GM12878 (cell line): ENCODE data around the gene ARHGAP20. TPM values are rescaled to one million over a fixed set of nuclear protein-coding genes. Genes with fewer than 3 reads are reported as not detected.

Source experiments
- ATAC-seq: fragments of 200-7000 bp; cut with Tn5 transposase; 3 replicates; pipeline ENCODE4 v1.9.1; 2020; ENCODE audit warnings: mild to moderate bottlenecking, moderate library complexity
- BruUV-seq: library from RNA; stranded (reverse); fragments of 400-500 nt; replicated peaks from 2 replicates; lab custom pipeline; 2021; lab: Mats Ljungman, UMichigan
- CTCF ChIA-PET: fragments of 300-600 bp; sonication (Branson Sonifier 250); formaldehyde crosslinking; extraction: SDS; loops from one replicate; lab custom pipeline; 2021; ENCODE audit warnings: inconsistent platforms; lab: Yijun Ruan, JAX
- POLR2A ChIA-PET: fragments of 350-600 bp; formaldehyde crosslinking; extraction: SDS; loops from one replicate; lab custom pipeline; 2021; ENCODE audit warnings: inconsistent platforms; lab: Charles Lee
- RAD21 ChIA-PET: fragments of 300-600 bp; sonication (Branson Sonifier 250); formaldehyde crosslinking; loops from one replicate; lab custom pipeline; 2023; ENCODE audit warnings: antibody characterized with exemption; ENCODE audit not compliant: unreplicated experiment; lab: Charles Lee
- SMC1A ChIA-PET: fragments of 300-600 bp; sonication (Branson Sonifier 250); formaldehyde crosslinking; loops from one replicate; lab custom pipeline; 2023; ENCODE audit not compliant: unreplicated experiment, uncharacterized antibody; lab: Charles Lee
- DNase-seq: peaks from one replicate; pipeline ENCODE4 v3.0.0-alpha.2; 2011; ENCODE audit warnings: low read depth, low spot score
- FAIRE-seq: peaks from 3 replicates; lab custom pipeline; 2011; peaks lifted over from hg19 to GRCh38; lab: Jason Lieb, UNC
- H2AFZ ChIP-seq: 2 replicates; pipeline ENCODE4 v1.6.0; 2011; ENCODE audit warnings: low read depth, low read length, control low read depth; ENCODE audit not compliant: control insufficient read depth
- H3K27ac ChIP-seq: 2 replicates; pipeline ENCODE4 v1.5.1; 2011; ENCODE audit warnings: control low read depth; ENCODE audit not compliant: control insufficient read depth, insufficient read depth
- H3K27me3 ChIP-seq, 2 experiments: replicated peaks in 1 of 2; 2 replicates each; pipeline versions ENCODE4 v1.6.0 to v1.6.1; 2011; ENCODE audit warnings: low read length in 1 of 2; ENCODE audit not compliant: control insufficient read depth in 2 of 2, insufficient read depth in 2 of 2
- H3K36me3 ChIP-seq, 2 experiments: 2 replicates each; pipeline ENCODE4 v1.5.1; 2011; ENCODE audit warnings: low read length in 1 of 2; ENCODE audit not compliant: control insufficient read depth in 2 of 2, insufficient read depth in 2 of 2
- H3K4me1 ChIP-seq: 2 replicates; pipeline ENCODE4 v1.6.1; 2011; ENCODE audit warnings: mild to moderate bottlenecking, low read length, moderate library complexity, mixed read lengths; ENCODE audit not compliant: control insufficient read depth, insufficient read depth
- H3K4me2 ChIP-seq: 2 replicates; pipeline ENCODE4 v1.6.0; 2011; ENCODE audit warnings: control low read depth; ENCODE audit not compliant: control insufficient read depth, insufficient read depth
- H3K4me3 ChIP-seq: fragments of 200-600 bp; sonication (generic); 2 replicates; pipeline ENCODE4 v1.5.1; 2016
- H3K79me2 ChIP-seq: 2 replicates; pipeline ENCODE4 v1.6.0; 2011; ENCODE audit warnings: low read length; ENCODE audit not compliant: control insufficient read depth, insufficient read depth
- H3K9ac ChIP-seq: 2 replicates; pipeline ENCODE4 v1.8.0; 2011; ENCODE audit warnings: low read length, control low read depth, mixed read lengths; ENCODE audit not compliant: control insufficient read depth, insufficient read depth
- H3K9me3 ChIP-seq: replicated peaks from 3 replicates; pipeline ENCODE4 v1.5.1; 2011; ENCODE audit warnings: mild to moderate bottlenecking, low read length; ENCODE audit not compliant: control insufficient read depth, insufficient read depth
- H4K20me1 ChIP-seq: 2 replicates; pipeline ENCODE4 v1.6.0; 2011; ENCODE audit not compliant: control insufficient read depth, insufficient read depth
- HDAC2 ChIP-seq: fragments of 200-600 bp; sonication (generic); IDR thresholded peaks from 2 replicates; pipeline ENCODE4 v1.6.1; 2017
- LARP7 ChIP-seq: fragments of 450-650 bp; IDR thresholded peaks from 2 replicates; pipeline ENCODE4 v1.6.1; 2017; ENCODE audit warnings: mild to moderate bottlenecking
- MXI1 ChIP-seq: fragments of 150-350 bp; IDR thresholded peaks from 2 replicates; pipeline ENCODE4 v1.6.1; 2011; ENCODE audit warnings: low read depth, mild to moderate bottlenecking, inconsistent platforms, low read length, improper control_type of control experiment
- NBN ChIP-seq: fragments of 450-650 bp; IDR thresholded peaks from 2 replicates; pipeline ENCODE4 v1.6.1; 2016
- NFYB ChIP-seq: IDR thresholded peaks from 2 replicates; pipeline ENCODE4 v1.6.1; 2011; ENCODE audit warnings: low read depth, mild to moderate bottlenecking, low read length, improper control_type of control experiment, moderate library complexity; ENCODE audit not compliant: insufficient read depth
- STAT3 ChIP-seq: IDR thresholded peaks from 2 replicates; pipeline ENCODE4 v1.6.1; 2011; ENCODE audit warnings: low read depth, low read length, improper control_type of control experiment
- ZSCAN29 ChIP-seq: fragments of 450-650 bp; IDR thresholded peaks from 2 replicates; pipeline ENCODE4 v1.6.1; 2017; ENCODE audit warnings: mild to moderate bottlenecking, moderate library complexity
- WGBS: methylation state at CpG from one replicate; pipeline ENCODE4 v1.1.6; 2016; ENCODE audit warnings: low lambda C conversion rate; ENCODE audit not compliant: insufficient replicate concordance, insufficient coverage; ENCODE audit errors: missing lambda C conversion rate; 5-methylcytosine and 5-hydroxymethylcytosine counted together
- in situ Hi-C: fragments of 300-500 bp; cut with MboI; formaldehyde crosslinking; loops from 9 replicates; pipeline ENCODE4 v1.14.3; 2018; ENCODE audit warnings: mixed read lengths
- intact Hi-C: fragments of 100-400 bp; cut with micrococcal nuclease; formaldehyde crosslinking; loops from one replicate; pipeline ENCODE4 v1.14.2; 2022; ENCODE audit not compliant: unreplicated experiment
- polyA plus RNA-seq, 11 experiments: library from polyadenylated mRNA; depleted of rRNA in 4 of 11; unstranded in 6 of 11; stranded (reverse) in 5 of 11; fragments of >200 nt; fragmentation: Nextera tagmentation in 4 of 11; fragmentation: Illumina TruSeq in 1 of 11; extraction: Ambion mirVana in 4 of 11; extraction: Trizol in 1 of 11; gene quantifications; 1 replicate in 1 of 11; 2 replicates in 10 of 11; pipeline versions ENCODE4 v1.2.1 to v1.2.3, GENCODE V29; 2011 to 2016; ENCODE audit warnings: inconsistent platforms in 2 of 11, missing spikeins in 2 of 11, low read depth in 1 of 11
- total RNA-seq, 4 experiments: library from RNA; depleted of rRNA in 3 of 4; stranded (reverse); fragments of >200 nt in 3 of 4; fragmentation: Illumina TruSeq in 1 of 4; extraction: Trizol in 1 of 4; gene quantifications; 2 replicates each; pipeline versions ENCODE4 v1.2.1 to v1.2.3, GENCODE V29; 2013 to 2021
- TF ChIP-seq, protein P1 (sequence below): IDR thresholded peaks from 2 replicates; pipeline ENCODE4 v1.6.1; 2012; ENCODE audit warnings: mild to moderate bottlenecking, low read depth, low read length
- TF ChIP-seq, protein P2 (sequence below): IDR thresholded peaks from 2 replicates; pipeline ENCODE4 v1.6.1; 2011; ENCODE audit warnings: low read depth, low read length, improper control_type of control experiment, borderline replicate concordance
- TF ChIP-seq, protein P3 (sequence below): fragments of 450-650 bp; IDR thresholded peaks from 2 replicates; pipeline ENCODE4 v1.6.1; 2017; ENCODE audit warnings: borderline replicate concordance
- TF ChIP-seq, protein P4 (sequence below): fragments of 150-350 bp; IDR thresholded peaks from 2 replicates; pipeline ENCODE4 v1.6.1; 2014; ENCODE audit warnings: mild to moderate bottlenecking, low read depth, low read length
- TF ChIP-seq, protein P5 (sequence below): IDR thresholded peaks from 2 replicates; pipeline ENCODE4 v1.6.1; 2011; ENCODE audit warnings: borderline replicate concordance, low read depth, mild to moderate bottlenecking, moderate library complexity, low read length; ENCODE audit not compliant: insufficient read depth, poor library complexity, severe bottlenecking

ARHGAP20 gene
- total and polyA plus RNA-seq, 10 of the 15 experiments (the other 5 are each of a cell fraction or from before 2014, with no cell fraction given) = 0.01 TPM; not detected in 9

DNA sequence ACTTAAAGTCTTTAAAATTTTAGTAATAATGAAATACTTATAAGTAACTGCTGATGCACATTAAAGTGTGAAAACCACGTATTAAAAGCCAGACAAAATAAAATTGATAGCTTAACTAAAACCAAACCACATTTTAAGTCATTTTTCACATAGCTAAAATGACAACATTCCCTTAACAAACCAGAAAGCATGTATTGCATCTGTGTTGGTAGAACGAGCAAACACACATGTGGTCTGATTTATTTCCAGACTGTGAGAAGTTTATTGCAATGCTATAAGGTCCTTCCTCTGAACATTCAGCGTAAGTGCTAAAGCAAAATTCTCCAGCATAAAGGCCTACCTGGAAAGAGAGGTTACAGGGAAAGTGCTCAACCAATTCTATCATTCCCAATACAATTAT is 57.8 kb downstream of the ARHGAP20 start (continued):
- TF ChIP-seq, protein P1, sequence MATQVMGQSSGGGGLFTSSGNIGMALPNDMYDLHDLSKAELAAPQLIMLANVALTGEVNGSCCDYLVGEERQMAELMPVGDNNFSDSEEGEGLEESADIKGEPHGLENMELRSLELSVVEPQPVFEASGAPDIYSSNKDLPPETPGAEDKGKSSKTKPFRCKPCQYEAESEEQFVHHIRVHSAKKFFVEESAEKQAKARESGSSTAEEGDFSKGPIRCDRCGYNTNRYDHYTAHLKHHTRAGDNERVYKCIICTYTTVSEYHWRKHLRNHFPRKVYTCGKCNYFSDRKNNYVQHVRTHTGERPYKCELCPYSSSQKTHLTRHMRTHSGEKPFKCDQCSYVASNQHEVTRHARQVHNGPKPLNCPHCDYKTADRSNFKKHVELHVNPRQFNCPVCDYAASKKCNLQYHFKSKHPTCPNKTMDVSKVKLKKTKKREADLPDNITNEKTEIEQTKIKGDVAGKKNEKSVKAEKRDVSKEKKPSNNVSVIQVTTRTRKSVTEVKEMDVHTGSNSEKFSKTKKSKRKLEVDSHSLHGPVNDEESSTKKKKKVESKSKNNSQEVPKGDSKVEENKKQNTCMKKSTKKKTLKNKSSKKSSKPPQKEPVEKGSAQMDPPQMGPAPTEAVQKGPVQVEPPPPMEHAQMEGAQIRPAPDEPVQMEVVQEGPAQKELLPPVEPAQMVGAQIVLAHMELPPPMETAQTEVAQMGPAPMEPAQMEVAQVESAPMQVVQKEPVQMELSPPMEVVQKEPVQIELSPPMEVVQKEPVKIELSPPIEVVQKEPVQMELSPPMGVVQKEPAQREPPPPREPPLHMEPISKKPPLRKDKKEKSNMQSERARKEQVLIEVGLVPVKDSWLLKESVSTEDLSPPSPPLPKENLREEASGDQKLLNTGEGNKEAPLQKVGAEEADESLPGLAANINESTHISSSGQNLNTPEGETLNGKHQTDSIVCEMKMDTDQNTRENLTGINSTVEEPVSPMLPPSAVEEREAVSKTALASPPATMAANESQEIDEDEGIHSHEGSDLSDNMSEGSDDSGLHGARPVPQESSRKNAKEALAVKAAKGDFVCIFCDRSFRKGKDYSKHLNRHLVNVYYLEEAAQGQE = no peak
- TF ChIP-seq, protein P2, sequence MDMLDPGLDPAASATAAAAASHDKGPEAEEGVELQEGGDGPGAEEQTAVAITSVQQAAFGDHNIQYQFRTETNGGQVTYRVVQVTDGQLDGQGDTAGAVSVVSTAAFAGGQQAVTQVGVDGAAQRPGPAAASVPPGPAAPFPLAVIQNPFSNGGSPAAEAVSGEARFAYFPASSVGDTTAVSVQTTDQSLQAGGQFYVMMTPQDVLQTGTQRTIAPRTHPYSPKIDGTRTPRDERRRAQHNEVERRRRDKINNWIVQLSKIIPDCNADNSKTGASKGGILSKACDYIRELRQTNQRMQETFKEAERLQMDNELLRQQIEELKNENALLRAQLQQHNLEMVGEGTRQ = no peak
- TF ChIP-seq ZSCAN29 = no peak
- TF ChIP-seq, protein P3, sequence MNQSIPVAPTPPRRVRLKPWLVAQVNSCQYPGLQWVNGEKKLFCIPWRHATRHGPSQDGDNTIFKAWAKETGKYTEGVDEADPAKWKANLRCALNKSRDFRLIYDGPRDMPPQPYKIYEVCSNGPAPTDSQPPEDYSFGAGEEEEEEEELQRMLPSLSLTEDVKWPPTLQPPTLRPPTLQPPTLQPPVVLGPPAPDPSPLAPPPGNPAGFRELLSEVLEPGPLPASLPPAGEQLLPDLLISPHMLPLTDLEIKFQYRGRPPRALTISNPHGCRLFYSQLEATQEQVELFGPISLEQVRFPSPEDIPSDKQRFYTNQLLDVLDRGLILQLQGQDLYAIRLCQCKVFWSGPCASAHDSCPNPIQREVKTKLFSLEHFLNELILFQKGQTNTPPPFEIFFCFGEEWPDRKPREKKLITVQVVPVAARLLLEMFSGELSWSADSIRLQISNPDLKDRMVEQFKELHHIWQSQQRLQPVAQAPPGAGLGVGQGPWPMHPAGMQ = no peak

DNA sequence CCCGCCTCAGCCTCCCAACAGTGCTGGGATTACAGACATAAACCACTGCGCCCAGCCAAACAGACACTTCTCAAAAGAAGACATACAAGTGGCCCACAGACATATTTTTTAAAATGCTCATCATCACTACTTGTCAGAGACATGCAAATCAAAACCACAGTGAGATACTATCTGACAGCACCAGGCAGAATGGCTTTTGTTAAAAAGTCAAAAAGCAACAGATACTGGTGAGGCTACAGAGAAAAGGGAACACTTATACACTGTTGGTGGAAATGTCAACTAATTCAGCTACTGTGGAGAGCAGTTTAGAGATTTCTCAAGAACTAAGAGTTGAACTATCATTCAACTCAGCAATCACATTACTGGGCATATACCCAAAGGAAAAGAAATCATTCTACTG is 67.0 kb downstream of the ARHGAP20 start:
- ChIA-PET SMC1A (no interaction called here), POLR2A (no interaction called here), CTCF (no interaction called here), RAD21 (no interaction called here)
- no peak overlapping the region for H3K9ac ChIP-seq
- H3K79me2 ChIP-seq = no peaks in the 10 kb centered on the region
- intact Hi-C loops (no loop called here), in situ Hi-C loops (no loop called here)
- 5% methylated on average over 2 of the region's 2 CpGs for WGBS
- H3K4me1 ChIP-seq = no peaks in the 10 kb centered on the region
- no peaks in the 10 kb centered on the region for H4K20me1 ChIP-seq
- FAIRE-seq (no peak), DNase-seq (no peak), ATAC-seq (no peak)
- no peak overlapping the region for H3K4me3 ChIP-seq
- no peak overlapping the region for H2AFZ ChIP-seq
- no peak overlapping the region for H3K4me2 ChIP-seq
- no TSS peak for BruUV-seq
- no peak overlapping the region for H3K27ac ChIP-seq
- H3K9me3 ChIP-seq = no peaks in the 10 kb centered on the region
- no peaks in the 10 kb centered on the region for H3K36me3 ChIP-seq
- H3K27me3 ChIP-seq = no peaks in the 10 kb centered on the region
- TF ChIP-seq STAT3 (no peak), LARP7 (no peak), HDAC2 (no peak), NFYB (no peak), MXI1 (no peak), NBN (no peak)
- TF ChIP-seq, protein P4, sequence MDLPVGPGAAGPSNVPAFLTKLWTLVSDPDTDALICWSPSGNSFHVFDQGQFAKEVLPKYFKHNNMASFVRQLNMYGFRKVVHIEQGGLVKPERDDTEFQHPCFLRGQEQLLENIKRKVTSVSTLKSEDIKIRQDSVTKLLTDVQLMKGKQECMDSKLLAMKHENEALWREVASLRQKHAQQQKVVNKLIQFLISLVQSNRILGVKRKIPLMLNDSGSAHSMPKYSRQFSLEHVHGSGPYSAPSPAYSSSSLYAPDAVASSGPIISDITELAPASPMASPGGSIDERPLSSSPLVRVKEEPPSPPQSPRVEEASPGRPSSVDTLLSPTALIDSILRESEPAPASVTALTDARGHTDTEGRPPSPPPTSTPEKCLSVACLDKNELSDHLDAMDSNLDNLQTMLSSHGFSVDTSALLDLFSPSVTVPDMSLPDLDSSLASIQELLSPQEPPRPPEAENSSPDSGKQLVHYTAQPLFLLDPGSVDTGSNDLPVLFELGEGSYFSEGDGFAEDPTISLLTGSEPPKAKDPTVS = no peak
- TF ChIP-seq, protein P5, sequence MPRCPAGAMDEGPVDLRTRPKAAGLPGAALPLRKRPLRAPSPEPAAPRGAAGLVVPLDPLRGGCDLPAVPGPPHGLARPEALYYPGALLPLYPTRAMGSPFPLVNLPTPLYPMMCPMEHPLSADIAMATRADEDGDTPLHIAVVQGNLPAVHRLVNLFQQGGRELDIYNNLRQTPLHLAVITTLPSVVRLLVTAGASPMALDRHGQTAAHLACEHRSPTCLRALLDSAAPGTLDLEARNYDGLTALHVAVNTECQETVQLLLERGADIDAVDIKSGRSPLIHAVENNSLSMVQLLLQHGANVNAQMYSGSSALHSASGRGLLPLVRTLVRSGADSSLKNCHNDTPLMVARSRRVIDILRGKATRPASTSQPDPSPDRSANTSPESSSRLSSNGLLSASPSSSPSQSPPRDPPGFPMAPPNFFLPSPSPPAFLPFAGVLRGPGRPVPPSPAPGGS = no peak
